Right lobe of liver (tissue), 4 donors: ENCODE results near the gene SV2C.

Experiments used
- CTCF ChIP-seq, 4 donors: fragments of 200-600 bp in 3 of 4; fragments of 450-650 bp in 1 of 4; IDR thresholded peaks; one replicate each; pipeline versions ENCODE4 v1.5.1 to v1.8.0; 2016 to 2022; ENCODE audit warnings: antibody characterized with exemption in 4 of 4, mild to moderate bottlenecking in 2 of 4
- POLR2A ChIP-seq: fragments of 450-650 bp; IDR thresholded peaks from one replicate; pipeline ENCODE4 v1.6.1; 2017; ENCODE audit warnings: antibody characterized with exemption, mild to moderate bottlenecking
- donor health status: DM: no; HTN: no; CAD: no.
- donor health status: DM: no; HTN: no; CAD: no.
- donor health status: DM: no; HTN: yes; CAD: no.

- no peak for TF ChIP-seq CTCF (IDR thresholded peaks at IDR 0.05)
- no peak for TF ChIP-seq POLR2A
Measured at GRCh38 chr5:76273206-76273885, 190.2 kb downstream of the SV2C start.
